ENCODE measurements around the gene APOBEC3A. TPM values are rescaled to one million over a fixed set of nuclear protein-coding genes. Genes with fewer than 3 reads are reported as not detected.
"Not testable (repeated sequence)": the region's sequence is repeated elsewhere in the genome, so short reads cannot be mapped to it uniquely, and the experiment has no call there.

The APOBEC3A gene
- total RNA-seq, 2 donors from 2014 or later = 1.4 to 2.2 TPM

DNA sequence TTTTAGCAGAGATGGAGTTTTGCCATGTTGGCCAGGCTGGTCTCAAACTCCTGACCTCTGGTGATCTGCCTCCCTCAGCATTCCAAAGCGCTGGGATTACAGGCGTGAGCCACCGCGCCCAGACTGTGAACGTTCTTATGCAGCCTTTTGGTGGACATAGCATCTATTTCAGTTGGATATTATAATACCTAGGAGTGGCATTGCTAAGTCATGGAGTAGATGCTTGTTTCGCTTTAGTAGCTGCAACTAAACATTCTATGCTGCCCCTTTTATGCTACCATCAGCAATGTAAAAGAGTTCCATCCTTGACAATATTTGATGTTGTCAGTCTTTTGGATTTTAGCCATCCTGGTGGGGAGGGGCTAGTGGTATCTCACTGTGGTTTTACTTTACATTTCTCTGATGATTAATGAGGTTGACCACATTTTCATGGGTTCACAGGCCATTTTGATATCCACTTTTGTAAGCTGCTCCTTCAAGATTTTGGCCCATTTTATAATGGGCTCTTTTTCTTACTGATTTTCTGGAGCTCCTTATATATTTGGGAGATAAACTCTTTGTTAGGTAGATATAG is 16.5 kb upstream of the APOBEC3A start:
- no peak for ATAC-seq
- no peak for DNase-seq
- intact Hi-C loops (cut with DNase I, micrococcal nuclease) = no loop called here

DNA sequence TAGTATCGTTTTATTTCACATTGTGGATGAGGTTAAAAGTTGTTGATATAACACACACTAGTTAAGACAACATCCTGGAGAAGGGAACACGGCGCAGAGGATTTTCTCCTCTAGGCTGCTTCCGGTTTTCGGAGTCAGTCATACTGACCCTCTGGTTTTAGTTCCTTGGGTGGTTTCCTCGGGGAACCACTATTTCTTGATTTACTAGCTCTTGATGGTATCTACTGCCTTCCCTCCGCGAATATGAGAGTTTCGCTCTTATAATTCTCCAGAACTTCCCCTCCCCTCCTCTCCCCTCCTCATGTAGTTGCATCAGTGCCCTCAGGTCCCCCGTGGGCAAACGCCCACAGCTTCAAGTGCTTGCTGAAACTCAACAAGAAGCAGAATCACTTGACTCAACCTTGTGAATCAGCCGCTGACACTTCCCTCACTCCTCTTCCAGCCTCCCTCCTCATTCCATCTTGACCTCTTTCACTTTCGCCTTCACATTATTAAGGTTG is 15.9 kb upstream of the APOBEC3A start:
- ATAC-seq = no peak
- DNase-seq = peak in 1 of 2 donors; percentile 28
- intact Hi-C loops (cut with DNase I, micrococcal nuclease) = no loop called here

DNA sequence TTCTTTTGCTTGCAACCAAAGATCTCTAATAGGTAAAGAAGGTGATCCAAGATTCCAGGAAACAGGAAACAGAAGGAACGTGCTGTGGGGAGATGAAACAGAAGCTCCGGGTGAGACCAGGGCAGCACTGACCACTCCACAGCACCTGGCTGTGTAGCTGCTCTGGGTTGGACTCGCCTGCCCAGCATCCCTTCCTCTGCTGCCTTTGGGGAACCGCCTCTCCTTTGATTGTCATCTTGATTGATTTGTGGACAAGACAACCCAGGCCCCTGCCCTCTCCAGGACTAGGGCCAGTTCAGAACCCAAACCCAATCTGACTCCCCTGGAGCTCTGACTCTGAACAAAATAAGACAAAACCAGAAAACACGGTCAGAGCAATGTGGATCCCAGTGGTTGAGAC is 14.7 kb upstream of the APOBEC3A start:
- DNase-seq = no peak
- ATAC-seq = no peak
- intact Hi-C loops (cut with DNase I, micrococcal nuclease) = no loop called here

DNA sequence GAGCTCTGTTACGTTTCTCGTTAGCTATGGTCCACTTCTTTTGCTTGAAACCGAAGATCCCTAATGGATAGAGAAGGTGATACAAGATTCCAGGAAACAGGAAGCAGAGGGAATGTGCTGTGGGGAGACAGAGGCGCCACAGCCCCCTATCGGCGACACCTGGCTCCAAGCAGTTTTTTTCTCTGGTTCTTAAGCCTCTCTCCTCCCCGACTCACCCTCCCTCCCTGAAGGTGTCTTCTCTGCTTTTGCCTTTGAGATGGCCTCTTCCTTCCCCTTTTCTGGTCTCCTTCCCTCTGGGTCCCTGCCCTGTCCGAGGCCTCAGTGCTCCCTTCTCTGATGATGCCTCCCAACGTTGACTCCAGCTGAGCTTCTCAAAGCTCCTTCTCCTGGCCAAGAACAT is 14.2 kb upstream of the APOBEC3A start:
- intact Hi-C loops (cut with DNase I, micrococcal nuclease) = no loop called here
- ATAC-seq = no peak
- DNase-seq = no peak

DNA sequence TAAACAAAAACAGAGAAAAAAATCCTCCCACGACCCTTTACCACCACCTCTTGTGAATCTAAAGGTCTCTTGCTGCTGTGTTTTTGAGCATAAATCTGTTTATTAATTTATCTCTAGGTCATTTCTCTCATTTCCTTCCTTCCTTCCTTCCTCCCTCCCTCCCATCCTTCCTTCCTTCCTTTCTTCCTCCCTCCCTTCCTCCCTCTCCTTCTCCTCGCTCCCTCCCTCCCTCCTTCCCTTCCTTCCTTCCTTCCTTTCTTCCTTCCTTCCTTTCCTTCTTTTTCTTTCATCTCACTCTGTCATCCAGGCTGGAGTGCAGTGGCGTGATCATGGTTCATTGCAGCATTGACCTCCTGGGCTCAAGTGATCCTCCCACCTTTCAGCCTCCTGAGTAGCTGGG is 13.5 kb upstream of the APOBEC3A start:
- ATAC-seq (no peak), DNase-seq (no peak)
- intact Hi-C loops (cut with DNase I, micrococcal nuclease) = no loop called here

DNA sequence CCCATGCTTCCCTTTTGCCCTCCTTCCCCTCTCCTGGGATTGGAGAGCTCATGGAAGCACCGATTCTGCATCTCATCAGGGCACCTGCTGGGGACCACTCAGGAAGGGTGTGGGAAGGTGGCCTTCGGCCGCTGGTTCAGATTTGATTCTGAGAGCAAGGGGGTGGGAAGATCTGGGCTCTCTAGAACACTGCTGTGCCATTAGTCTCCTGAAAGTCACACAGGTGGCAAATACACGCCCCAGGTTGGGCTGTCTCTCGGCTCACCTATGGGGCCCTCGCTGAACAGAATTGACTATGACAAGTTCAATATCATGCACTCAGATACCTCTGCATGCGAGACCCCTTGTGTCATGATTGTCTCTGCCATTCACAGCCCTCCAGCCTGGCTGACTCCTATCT is 12.8 kb upstream of the APOBEC3A start:
- intact Hi-C loops (cut with DNase I, micrococcal nuclease) = no loop called here
- DNase-seq (no peak), ATAC-seq (no peak)

DNA sequence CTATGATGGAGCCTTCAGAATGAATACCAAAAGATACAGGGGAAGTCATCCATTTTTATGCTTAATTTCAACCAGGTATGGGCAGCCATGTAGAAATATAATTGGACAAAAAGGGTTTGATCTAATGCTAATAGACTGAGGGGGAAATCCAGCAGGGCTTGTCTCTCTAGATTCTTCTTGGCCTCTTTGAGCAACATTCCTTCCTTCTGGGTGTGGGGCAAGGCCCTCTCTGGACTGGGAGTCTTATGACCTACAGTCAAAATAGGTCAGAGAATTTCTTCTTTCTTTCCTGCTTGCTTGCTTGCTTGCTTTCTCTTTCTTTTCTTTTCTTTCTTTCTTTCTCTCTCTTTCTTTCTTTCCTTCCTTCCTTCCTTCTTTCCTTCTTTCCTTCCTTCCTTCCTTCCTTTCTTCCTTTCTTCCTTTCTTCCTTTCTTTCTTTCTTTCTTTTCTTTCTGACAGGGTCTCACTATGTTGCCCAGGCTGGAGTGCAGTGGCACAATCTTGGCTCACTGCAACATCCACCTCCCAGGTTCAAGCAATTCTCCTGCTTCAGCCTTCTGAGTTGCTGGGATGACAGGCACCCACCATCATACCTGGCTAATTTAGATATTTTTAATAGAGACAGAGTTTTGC is 11.6 kb upstream of the APOBEC3A start:
- ATAC-seq = peak; percentile 15
- DNase-seq; intact Hi-C loops (cut with DNase I, micrococcal nuclease): not testable (repeated sequence)

DNA sequence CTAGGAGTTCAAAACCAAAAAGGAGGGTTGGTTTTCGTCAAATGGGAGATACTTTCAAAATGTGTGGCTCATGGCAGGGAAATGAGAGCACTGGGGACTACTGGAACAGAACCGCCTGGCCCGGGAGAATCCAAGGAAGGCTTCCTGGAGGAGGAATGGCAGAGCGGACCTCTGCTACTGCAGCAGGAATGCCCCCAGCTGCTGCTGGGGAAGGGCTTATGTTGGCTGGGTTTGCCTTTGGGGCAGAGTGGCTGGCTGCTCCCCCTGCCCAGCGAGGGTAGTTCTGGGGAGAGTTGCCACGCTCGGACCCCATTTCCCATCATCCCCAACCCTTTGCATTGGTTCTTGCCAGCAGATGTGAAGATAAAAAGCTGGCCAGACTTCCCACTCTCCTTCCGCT is 10.6 kb upstream of the APOBEC3A start:
- ATAC-seq (no peak), DNase-seq (no peak)
- intact Hi-C loops (cut with DNase I, micrococcal nuclease) = no loop called here

DNA sequence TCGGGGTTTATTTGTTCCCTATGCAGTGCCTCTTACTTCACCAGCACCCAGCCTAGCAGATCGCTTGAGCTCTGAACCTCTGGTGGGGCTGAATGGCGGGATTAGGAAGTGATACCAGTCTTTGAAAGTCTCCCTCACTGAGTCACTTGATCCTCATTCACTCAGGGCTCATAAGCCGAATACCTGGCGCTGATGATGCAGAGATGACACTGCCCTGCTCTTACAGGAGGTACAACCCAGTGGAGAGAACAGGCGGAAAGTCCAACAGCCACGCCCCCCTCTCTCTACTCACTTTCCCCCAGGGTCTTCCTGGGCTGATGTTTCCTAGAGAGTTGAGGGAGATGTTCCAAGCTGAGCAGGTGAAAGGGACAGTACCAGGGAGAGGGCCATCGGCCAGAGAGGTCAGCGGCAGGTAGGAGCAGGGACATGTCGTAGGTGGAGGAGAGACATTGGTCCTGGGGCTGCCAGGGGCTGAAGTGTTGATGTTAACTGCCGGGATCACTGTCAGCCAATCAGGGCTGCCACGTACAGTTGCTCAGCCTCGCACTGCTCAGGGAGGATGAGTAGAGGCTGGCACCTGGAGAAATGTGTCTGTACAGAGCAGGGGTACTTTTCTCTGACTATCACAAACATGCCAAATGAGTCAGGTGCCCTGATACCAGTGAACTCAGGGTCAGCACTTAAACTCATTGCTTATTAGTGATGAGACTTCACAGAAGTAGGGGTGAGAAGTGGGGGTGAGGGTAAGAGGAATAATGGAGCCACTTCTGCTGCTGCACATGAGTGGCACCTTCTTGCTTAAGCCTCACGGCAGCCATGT is 9.9 kb upstream of the APOBEC3A start:
- ATAC-seq (no peak), DNase-seq (peak; percentile 7 to 19)
- intact Hi-C loops (cut with DNase I, micrococcal nuclease) = no loop called here

DNA sequence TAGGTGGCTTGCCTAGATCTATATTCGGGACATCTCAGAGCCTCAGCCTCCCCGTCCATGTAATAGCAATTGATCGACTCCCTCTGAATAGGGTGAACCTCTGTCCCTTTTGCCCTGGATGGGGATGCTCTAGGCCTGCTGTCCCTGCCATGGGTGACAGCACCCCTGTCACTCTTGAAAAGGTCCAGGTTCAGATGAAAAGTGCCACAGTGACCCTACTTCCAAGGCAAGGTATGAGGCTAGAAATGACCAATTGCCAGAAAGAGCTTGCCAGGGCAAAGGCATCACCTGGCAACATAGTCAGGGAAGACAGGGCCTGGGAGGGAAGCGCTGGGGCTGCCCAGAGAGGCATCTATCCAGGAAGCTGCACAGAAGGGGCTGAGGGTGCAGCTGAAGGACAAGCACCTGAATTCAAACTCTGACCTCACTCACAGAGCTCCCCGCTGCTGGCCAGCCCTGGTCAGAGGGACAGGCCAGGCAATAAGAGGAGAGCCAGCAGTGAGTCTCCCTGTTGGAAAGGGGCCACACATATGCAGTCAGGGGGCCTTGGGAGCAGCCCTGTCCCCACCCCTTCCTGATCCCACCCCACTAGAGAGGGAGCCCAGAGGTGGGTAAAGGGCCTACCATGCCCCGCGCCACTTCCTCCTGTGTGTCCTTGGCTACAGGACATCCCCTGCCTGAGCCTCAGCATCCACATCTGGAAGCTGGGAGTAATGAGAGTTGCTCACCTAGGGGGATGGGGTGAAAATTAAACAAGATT is 9.0 kb upstream of the APOBEC3A start:
- intact Hi-C loops (cut with DNase I, micrococcal nuclease) = no loop called here
- ATAC-seq (no peak), DNase-seq (no peak)

DNA sequence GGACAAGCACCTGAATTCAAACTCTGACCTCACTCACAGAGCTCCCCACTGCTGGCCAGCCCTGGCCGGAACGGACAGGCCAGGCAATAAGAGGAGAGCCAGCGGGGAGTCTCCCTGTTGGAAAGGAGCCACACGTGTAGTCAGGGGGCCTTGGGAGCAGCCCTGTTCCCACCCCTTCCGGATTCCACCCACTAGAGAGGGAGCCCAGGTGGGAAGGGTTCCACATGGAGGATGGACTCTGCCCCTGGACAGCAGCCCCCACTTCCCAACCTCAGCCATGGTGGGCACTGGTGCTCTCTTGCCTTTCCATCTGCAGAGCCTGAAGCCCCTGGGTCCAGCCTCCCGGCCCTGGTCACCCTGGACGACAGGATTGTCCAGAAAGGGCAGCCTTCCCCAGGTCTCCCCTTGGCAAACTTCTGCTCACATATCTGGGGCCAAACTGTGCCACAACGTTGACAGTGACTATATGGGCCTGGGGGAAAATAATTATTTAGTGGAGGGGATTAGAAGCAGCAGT is 7.5 kb upstream of the APOBEC3A start:
- DNase-seq = no peak
- peak; percentile 48 for ATAC-seq
- intact Hi-C loops (cut with DNase I, micrococcal nuclease) = no loop called here

DNA sequence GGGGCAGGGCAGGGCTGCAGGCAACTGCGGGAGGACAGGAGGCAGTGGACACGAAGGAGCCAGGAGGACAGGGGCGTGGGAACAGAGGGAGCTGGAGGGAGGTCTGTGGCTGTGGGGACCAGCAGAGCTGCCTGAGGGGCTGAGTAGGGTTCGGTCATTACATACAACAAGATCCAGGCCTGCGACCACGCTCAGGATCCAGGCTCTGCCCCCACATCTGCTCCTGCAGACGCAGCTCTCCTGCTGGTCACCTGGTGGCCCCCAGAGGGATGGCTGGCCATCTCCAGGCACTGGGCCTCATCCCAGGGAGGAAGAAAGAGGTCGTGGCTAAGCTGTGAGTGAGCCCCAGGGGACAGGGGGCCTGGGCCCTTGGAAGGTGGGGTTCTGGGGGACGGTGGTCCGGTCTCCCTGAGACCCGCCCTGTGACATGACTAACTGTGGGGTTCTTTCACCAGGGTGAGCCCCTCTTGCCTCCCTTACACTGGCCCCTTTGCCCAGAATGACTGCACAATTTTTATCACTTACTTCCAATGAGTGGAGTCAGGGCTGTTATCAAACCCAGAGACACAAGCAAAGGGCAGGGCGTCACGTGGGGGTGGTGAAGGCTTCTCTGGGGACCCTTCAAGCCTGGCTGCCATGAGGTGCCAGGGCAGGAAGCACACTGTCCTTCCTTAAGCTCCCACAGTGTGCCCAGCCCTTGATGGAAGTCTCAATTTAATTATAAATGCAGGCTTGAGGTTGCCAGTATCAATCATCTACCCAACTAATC is 6.7 kb upstream of the APOBEC3A start:
- DNase-seq = peak in 1 of 2 donors; percentile 17
- peak; percentile 20 for ATAC-seq
- intact Hi-C loops (cut with DNase I, micrococcal nuclease) = no loop called here

DNA sequence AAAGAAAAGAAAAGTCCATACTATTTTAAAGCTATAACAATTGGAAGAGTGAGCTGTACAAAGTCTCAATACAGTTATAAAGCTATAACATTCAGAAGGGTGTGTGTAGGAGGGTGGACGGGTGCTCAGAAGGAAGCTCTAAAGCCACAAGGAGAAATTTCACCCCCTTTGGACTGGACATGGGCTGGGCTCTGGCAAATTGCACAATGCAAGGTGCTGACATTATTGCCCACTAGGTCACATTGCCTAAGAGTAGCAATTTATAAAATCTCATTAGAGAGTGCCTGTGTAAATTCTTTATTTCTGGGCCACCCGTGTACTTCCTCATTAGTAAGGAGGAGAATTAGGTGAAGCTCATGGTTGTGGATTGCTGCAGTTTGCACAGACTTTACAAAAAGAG is 5.7 kb upstream of the APOBEC3A start:
- intact Hi-C loops (cut with DNase I, micrococcal nuclease) = no loop called here
- peak in 1 of 2 donors; percentile 25 for DNase-seq

DNA sequence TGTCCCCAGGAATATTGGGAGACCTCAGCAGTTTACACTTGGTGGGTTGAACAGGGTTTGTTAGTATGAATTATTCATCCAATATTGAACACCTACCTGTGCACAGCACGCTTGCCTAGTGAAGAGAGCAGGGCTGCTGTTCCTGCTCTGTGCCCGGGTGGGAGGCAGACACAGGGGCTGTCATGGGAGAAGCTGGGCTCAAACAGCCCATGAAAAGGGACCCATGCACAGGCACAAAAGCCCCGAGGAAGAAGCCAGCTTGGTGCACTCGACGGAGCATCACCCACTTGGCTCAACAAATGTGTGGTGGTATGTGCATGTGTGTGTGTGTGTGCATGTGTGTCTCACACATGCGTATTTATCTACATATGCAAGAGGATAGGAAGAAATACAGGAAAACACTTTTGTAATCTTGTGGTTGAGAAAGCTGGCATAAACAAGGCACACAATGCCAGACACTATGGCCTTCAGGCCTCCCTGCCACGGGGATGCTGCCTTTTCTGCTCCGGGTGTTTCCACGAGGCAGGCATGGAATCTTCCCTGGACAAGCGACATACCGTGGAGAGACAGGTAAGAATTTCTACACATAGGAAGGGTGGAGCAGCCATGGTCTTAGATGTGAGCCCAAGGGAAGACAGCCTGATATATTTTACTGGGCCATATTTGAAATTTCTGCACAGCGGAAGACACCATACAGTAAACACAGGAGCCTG is 5.0 kb upstream of the APOBEC3A start:
- intact Hi-C loops (cut with DNase I, micrococcal nuclease) = no loop called here
- ATAC-seq (no peak), DNase-seq (peak in 1 of 2 donors; percentile 6)

More for the DNA sequence above, 5.7 kb upstream of the APOBEC3A start:
- peak; percentile 79 for ATAC-seq

DNA sequence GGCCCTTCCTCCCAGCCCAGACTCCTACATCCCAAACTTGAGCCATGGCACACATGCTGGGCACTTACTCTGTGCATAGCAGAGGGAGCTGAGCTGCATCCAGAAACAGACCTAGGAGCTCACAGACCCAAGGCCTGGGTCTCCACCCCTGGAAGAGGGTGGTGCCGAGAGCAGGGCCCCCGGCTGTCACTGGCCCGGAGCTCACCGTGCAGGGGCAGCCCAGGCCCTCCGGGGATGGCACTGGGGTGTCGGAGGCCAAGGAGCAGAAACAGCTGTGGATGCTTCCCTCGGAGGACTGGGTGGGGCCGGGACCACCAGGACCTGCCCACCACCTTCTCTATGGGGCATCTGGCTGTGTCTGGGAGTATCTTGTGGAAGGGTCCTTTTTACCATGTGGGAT is 4.3 kb upstream of the APOBEC3A start:
- DNase-seq (peak in 1 of 2 donors; percentile 6), ATAC-seq (no peak)
- intact Hi-C loops (cut with DNase I, micrococcal nuclease) = no loop called here

DNA sequence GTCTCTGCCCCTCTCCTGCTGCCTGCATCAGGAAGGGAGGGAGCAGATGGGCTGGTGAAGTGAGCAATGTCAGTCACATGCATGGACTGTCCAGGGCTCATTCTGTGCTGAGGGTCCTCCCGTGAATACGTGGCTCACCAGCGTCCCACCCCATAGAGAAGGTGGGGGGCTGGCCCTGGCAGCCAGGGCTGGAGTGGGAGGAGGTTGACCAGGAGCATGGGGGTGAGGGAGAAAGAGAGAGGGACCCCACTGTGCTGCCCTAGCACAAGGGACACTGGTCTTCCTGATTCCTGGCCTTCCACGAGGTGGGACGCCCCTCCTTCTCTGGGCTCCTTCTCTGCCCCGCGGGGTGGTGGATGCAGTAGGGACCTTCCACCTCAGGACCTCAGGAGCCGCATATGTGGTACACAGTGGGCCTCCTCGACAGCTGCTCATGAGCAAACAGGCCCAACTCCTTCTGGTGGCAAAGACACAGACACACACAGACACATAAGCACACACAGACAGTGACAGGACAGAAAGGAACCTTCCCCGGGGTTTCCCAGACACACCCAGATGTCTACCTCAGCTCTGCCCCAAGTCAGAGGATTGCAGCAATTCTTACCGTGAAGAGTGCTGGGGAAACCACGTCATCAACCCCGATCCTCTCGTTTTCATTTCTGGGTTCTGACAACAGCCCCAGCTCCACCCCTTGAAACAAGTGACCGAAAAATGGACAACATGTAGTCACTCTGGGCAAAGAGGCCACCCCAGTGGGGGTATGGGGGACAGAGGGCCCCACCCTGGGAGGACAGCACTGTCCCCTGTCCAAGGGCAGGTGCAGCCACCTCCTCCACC is 3.6 kb upstream of the APOBEC3A start:
- DNase-seq (peak; percentile 42 to 64), ATAC-seq (peak; percentile 54)
- intact Hi-C loops (cut with DNase I, micrococcal nuclease) = no loop called here

All from left colon (tissue), 2 donors.